WTC11 (cell line): ENCODE results near the gene BTBD17. TPM values are rescaled to one million over a fixed set of nuclear protein-coding genes. Genes with fewer than 3 reads are reported as not detected.

ENCODE experiments used
- ATAC-seq: fragments of 200-7000 bp; cut with Tn5 transposase; 2 replicates; pipeline ENCODE4 v1.10.0; 2021; ENCODE audit warnings: mild to moderate bottlenecking, moderate library complexity
- CTCF ChIA-PET: fragments of 300-600 bp; sonication (Branson Sonifier 250); formaldehyde crosslinking; loops from one replicate; lab custom pipeline; 2021; ENCODE audit warnings: antibody characterized with exemption; lab: Charles Lee
- POLR2A ChIA-PET: fragments of 350-600 bp; sonication (Branson Sonifier 250); formaldehyde crosslinking; loops from one replicate; lab custom pipeline; 2021; ENCODE audit warnings: antibody characterized with exemption; lab: Charles Lee
- DNase-seq: peaks from one replicate; pipeline ENCODE4 v3.0.0; 2021; ENCODE audit warnings: low spot score
- H3K27ac Mint-ChIP-seq: 2 replicates; pipeline ENCODE4 v1.8.0; 2021; ENCODE audit warnings: mixed read lengths
- H3K27me3 Mint-ChIP-seq: 2 replicates; pipeline ENCODE4 v1.8.0; 2021; ENCODE audit warnings: low read depth, mild to moderate bottlenecking, moderate library complexity, mixed read lengths
- H3K36me3 Mint-ChIP-seq: 2 replicates; pipeline ENCODE4 v1.8.0; 2021; ENCODE audit warnings: mixed read lengths
- H3K4me1 Mint-ChIP-seq: 2 replicates; pipeline ENCODE4 v1.8.0; 2022; ENCODE audit warnings: mixed read lengths
- H3K4me3 Mint-ChIP-seq: 2 replicates; pipeline ENCODE4 v1.8.0; 2021; ENCODE audit warnings: mild to moderate bottlenecking, moderate library complexity, mixed read lengths
- H3K9me3 Mint-ChIP-seq: 2 replicates; pipeline ENCODE4 v1.8.0; 2021; ENCODE audit warnings: mixed read lengths
- CREB1 ChIP-seq: sonication (generic); formaldehyde crosslinking; IDR thresholded peaks from 2 replicates; pipeline ENCODE4 v1.8.0; 2023; ENCODE audit warnings: mild to moderate bottlenecking, missing genetic modification reagents
- E2F5 ChIP-seq: sonication (generic); formaldehyde crosslinking; IDR thresholded peaks from 2 replicates; pipeline ENCODE4 v1.8.1; 2022; ENCODE audit warnings: mild to moderate bottlenecking, moderate library complexity, missing genetic modification reagents
- ELF4 ChIP-seq: sonication (generic); formaldehyde crosslinking; IDR thresholded peaks from 2 replicates; pipeline ENCODE4 v1.8.1; 2022; ENCODE audit warnings: low read depth, mild to moderate bottlenecking, moderate library complexity, missing genetic modification reagents
- ETV6 ChIP-seq: sonication (generic); formaldehyde crosslinking; IDR thresholded peaks from 2 replicates; pipeline ENCODE4 v1.8.1; 2022; ENCODE audit warnings: mild to moderate bottlenecking, missing genetic modification reagents
- FOXP1 ChIP-seq: sonication (generic); formaldehyde crosslinking; IDR thresholded peaks from 2 replicates; pipeline ENCODE4 v1.8.0; 2022; ENCODE audit warnings: missing genetic modification reagents, mild to moderate bottlenecking, moderate library complexity, borderline replicate concordance
- FOXP4 ChIP-seq: sonication (generic); formaldehyde crosslinking; IDR thresholded peaks from 2 replicates; pipeline ENCODE4 v1.8.0; 2022; ENCODE audit warnings: mild to moderate bottlenecking, missing genetic modification reagents
- HMGA2 ChIP-seq: fragments of 250-450 bp; sonication (Bioruptor Pico); IDR thresholded peaks from 2 replicates; pipeline ENCODE4 v1.4.0; 2021; ENCODE audit warnings: mild to moderate bottlenecking, moderate library complexity
- MLX ChIP-seq: sonication (generic); formaldehyde crosslinking; IDR thresholded peaks from 2 replicates; pipeline ENCODE4 v1.8.1; 2023; ENCODE audit warnings: mild to moderate bottlenecking, missing genetic modification reagents, moderate library complexity
- RELA ChIP-seq: sonication (generic); formaldehyde crosslinking; IDR thresholded peaks from 2 replicates; pipeline ENCODE4 v1.8.1; 2022; ENCODE audit warnings: missing genetic modification reagents, mild to moderate bottlenecking, borderline replicate concordance
- STAT6 ChIP-seq: sonication (generic); formaldehyde crosslinking; conservative IDR thresholded peaks from 2 replicates; pipeline ENCODE4 v1.8.1; 2023; ENCODE audit warnings: mild to moderate bottlenecking, low read depth, missing genetic modification reagents, moderate library complexity
- TEAD4 ChIP-seq: sonication (generic); formaldehyde crosslinking; IDR thresholded peaks from 2 replicates; pipeline ENCODE4 v1.8.0; 2022; ENCODE audit warnings: mild to moderate bottlenecking, missing genetic modification reagents
- TP53 ChIP-seq: sonication (generic); formaldehyde crosslinking; IDR thresholded peaks from 2 replicates; pipeline ENCODE4 v1.8.1; 2023; ENCODE audit warnings: mild to moderate bottlenecking, missing genetic modification reagents
- ZNF138 ChIP-seq: sonication (generic); formaldehyde crosslinking; conservative IDR thresholded peaks from 2 replicates; pipeline ENCODE4 v1.8.1; 2022; ENCODE audit warnings: mild to moderate bottlenecking, moderate library complexity, missing genetic modification reagents
- ZNF219 ChIP-seq: sonication (generic); formaldehyde crosslinking; IDR thresholded peaks from 2 replicates; pipeline ENCODE4 v1.8.0; 2023; ENCODE audit warnings: missing genetic modification reagents, mild to moderate bottlenecking, borderline replicate concordance
- ZNF232 ChIP-seq: sonication (generic); formaldehyde crosslinking; IDR thresholded peaks from 2 replicates; pipeline ENCODE4 v1.8.0; 2022; ENCODE audit warnings: mild to moderate bottlenecking, missing genetic modification reagents
- ZNF263 ChIP-seq: sonication (generic); formaldehyde crosslinking; IDR thresholded peaks from 2 replicates; pipeline ENCODE4 v1.8.1; 2022; ENCODE audit warnings: low read depth, mild to moderate bottlenecking, moderate library complexity, missing genetic modification reagents
- ZNF317 ChIP-seq: sonication (generic); formaldehyde crosslinking; IDR thresholded peaks from 2 replicates; pipeline ENCODE4 v1.8.1; 2023; ENCODE audit warnings: low read depth, mild to moderate bottlenecking, moderate library complexity, missing genetic modification reagents, borderline replicate concordance
- ZNF671 ChIP-seq: fragments of 250-450 bp; sonication (Bioruptor Pico); IDR thresholded peaks from 2 replicates; pipeline ENCODE4 v1.8.0; 2021; ENCODE audit warnings: mild to moderate bottlenecking
- total RNA-seq: library from RNA; stranded (reverse); gene quantifications from 3 replicates; pipeline ENCODE4 v1.2.3, GENCODE V29; 2021
- TF ChIP-seq, protein P1 (sequence below): fragments of 250-450 bp; sonication (Bioruptor Pico); IDR thresholded peaks from 2 replicates; pipeline ENCODE4 v1.9.0; 2021; ENCODE audit warnings: mild to moderate bottlenecking
- TF ChIP-seq, protein P2 (sequence below): fragments of 250-450 bp; sonication (Bioruptor Pico); IDR thresholded peaks from 2 replicates; pipeline ENCODE4 v1.9.0; 2021; ENCODE audit warnings: mild to moderate bottlenecking, borderline replicate concordance

The BTBD17 gene
- total RNA-seq, 1 experiment from 2014 or later, result 0.94 TPM

GRCh38 chr17:74394275-74394950, 32.7 kb upstream of the BTBD17 start:
- Mint-ChIP-seq H3K27me3 (no peaks in the 10 kb centered on the region), H3K27ac (no peak overlapping the region), H3K36me3 (no peaks in the 10 kb centered on the region), H3K4me1 (peaks cover 6% of the 10 kb centered on the region; the same call in 1 of the 2 replicates), H3K9me3 (no peaks in the 10 kb centered on the region), H3K4me3 (no peak overlapping the region)
- CTCF ChIA-PET, result interaction anchor here (0.7 to 5.9 kb wide), 7 partner anchors 14 to 60 kb away, joined by 4 to 48 read pairs (median 5); partner anchors contain the start of gene BTBD17
- no peak for ATAC-seq
- POLR2A ChIA-PET, result no interaction called here
- TF ChIP-seq ZNF263 (CRISPR knock-in tag), result no peak
- TF ChIP-seq RELA, result no peak
- TF ChIP-seq ELF4 (CRISPR knock-in tag), result no peak
- no peak for TF ChIP-seq MLX (CRISPR knock-in tag)
- TF ChIP-seq TP53 (CRISPR knock-in tag), result no peak
- TF ChIP-seq ZNF317 (CRISPR knock-in tag), result no peak
- no peak for TF ChIP-seq ETV6 (CRISPR knock-in tag)
- TF ChIP-seq STAT6 (CRISPR knock-in tag), result no peak
- DNase-seq, result no peak

DNA sequence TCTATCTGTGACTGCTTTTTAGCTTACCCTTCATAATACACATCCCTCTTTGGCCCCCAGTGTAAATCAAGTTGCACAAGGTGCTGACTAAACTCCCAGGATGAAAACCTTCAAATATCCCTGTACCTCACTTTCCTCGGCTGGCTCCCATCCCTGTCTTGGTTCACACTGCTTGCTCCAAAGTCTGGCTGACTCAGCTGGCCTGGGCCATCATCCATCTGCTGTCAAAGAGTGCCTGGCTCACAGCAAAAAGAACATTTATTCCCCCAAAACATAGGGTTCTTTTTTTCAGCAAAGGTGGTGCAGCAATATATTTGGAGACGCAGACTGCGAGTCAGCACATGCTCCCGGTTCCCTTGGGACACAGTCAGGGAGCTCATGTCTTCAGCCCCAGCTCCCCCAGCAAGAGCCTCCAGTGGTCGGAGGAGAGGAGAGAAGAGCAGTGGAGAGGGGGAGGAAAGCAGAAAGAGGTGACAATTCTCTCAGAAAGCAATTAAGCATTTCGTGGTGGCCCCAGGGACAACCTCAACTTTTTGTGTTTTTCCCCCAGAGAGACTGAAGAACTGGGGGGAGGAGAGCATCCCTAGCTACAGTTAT, 31.8 kb upstream of the BTBD17 start:
- CTCF ChIA-PET, result interaction anchor here (0.8 to 5.9 kb wide), 8 partner anchors 11 to 61 kb away, joined by 3 to 48 read pairs (median 4); partner anchors contain the start of gene BTBD17
- H3K27ac Mint-ChIP-seq, result no peak overlapping the region
- no peak for DNase-seq
- POLR2A ChIA-PET, result interaction anchor here (0.9 to 1.2 kb wide), 2 partner anchors 11 to 61 kb away, joined by 3 to 11 read pairs; no protein-coding TSS in a partner anchor
- H3K27me3 Mint-ChIP-seq, result no peaks in the 10 kb centered on the region; the same call in 1 of the 2 replicates
- no peak for TF ChIP-seq ZNF671
- no peak for TF ChIP-seq E2F5 (CRISPR knock-in tag)
- TF ChIP-seq ZNF317 (CRISPR knock-in tag), result no peak
- no peak for TF ChIP-seq ZNF232 (CRISPR knock-in tag)
- no peak for TF ChIP-seq ZNF138
- no peak for TF ChIP-seq ZNF219 (CRISPR knock-in tag)
- no peak for TF ChIP-seq FOXP4 (CRISPR knock-in tag)
- TF ChIP-seq, protein P1, sequence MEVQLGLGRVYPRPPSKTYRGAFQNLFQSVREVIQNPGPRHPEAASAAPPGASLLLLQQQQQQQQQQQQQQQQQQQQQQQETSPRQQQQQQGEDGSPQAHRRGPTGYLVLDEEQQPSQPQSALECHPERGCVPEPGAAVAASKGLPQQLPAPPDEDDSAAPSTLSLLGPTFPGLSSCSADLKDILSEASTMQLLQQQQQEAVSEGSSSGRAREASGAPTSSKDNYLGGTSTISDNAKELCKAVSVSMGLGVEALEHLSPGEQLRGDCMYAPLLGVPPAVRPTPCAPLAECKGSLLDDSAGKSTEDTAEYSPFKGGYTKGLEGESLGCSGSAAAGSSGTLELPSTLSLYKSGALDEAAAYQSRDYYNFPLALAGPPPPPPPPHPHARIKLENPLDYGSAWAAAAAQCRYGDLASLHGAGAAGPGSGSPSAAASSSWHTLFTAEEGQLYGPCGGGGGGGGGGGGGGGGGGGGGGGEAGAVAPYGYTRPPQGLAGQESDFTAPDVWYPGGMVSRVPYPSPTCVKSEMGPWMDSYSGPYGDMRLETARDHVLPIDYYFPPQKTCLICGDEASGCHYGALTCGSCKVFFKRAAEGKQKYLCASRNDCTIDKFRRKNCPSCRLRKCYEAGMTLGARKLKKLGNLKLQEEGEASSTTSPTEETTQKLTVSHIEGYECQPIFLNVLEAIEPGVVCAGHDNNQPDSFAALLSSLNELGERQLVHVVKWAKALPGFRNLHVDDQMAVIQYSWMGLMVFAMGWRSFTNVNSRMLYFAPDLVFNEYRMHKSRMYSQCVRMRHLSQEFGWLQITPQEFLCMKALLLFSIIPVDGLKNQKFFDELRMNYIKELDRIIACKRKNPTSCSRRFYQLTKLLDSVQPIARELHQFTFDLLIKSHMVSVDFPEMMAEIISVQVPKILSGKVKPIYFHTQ (CRISPR knock-in tag), result no peak
- no peak for TF ChIP-seq HMGA2 (CRISPR knock-in tag)
- TF ChIP-seq, protein P2, sequence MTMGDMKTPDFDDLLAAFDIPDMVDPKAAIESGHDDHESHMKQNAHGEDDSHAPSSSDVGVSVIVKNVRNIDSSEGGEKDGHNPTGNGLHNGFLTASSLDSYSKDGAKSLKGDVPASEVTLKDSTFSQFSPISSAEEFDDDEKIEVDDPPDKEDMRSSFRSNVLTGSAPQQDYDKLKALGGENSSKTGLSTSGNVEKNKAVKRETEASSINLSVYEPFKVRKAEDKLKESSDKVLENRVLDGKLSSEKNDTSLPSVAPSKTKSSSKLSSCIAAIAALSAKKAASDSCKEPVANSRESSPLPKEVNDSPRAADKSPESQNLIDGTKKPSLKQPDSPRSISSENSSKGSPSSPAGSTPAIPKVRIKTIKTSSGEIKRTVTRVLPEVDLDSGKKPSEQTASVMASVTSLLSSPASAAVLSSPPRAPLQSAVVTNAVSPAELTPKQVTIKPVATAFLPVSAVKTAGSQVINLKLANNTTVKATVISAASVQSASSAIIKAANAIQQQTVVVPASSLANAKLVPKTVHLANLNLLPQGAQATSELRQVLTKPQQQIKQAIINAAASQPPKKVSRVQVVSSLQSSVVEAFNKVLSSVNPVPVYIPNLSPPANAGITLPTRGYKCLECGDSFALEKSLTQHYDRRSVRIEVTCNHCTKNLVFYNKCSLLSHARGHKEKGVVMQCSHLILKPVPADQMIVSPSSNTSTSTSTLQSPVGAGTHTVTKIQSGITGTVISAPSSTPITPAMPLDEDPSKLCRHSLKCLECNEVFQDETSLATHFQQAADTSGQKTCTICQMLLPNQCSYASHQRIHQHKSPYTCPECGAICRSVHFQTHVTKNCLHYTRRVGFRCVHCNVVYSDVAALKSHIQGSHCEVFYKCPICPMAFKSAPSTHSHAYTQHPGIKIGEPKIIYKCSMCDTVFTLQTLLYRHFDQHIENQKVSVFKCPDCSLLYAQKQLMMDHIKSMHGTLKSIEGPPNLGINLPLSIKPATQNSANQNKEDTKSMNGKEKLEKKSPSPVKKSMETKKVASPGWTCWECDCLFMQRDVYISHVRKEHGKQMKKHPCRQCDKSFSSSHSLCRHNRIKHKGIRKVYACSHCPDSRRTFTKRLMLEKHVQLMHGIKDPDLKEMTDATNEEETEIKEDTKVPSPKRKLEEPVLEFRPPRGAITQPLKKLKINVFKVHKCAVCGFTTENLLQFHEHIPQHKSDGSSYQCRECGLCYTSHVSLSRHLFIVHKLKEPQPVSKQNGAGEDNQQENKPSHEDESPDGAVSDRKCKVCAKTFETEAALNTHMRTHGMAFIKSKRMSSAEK (CRISPR knock-in tag), result no peak
- no peak for TF ChIP-seq CREB1
- no peak for TF ChIP-seq FOXP1
- no peak for TF ChIP-seq TEAD4
- no peak for ATAC-seq
- no peaks in the 10 kb centered on the region for H3K36me3 Mint-ChIP-seq
- no peak overlapping the region for H3K4me3 Mint-ChIP-seq
- no peaks in the 10 kb centered on the region for H3K9me3 Mint-ChIP-seq
- H3K4me1 Mint-ChIP-seq, result peaks cover 11% of the 10 kb centered on the region; the same call in 1 of the 2 replicates
